ENCODE results near the gene PCCA.

DNA sequence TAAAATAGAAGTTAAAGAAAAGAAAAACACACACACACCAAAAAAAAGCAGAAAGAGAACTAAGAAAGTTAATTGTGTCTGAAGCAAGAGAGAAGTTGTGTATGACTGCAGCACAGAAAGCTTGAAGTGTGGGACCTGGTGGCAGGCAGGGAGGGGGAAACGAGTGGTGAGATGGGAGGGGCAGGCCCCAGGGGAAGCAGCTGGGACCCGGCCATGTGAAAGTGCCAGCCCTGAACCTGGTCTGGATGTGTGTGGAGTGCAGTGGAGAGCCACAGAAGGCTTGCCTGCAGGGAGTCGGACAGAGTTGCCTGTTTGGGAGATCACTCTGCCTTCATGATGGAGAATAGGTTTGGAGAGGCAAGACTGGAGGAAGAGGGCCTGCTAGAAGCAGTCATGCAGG lies 300.7 kb downstream of the PCCA start:
- no peak for TF ChIP-seq RCOR1 (IDR thresholded peaks at IDR 0.05; ENCODE audit: low read length)
- TF ChIP-seq, protein P1, sequence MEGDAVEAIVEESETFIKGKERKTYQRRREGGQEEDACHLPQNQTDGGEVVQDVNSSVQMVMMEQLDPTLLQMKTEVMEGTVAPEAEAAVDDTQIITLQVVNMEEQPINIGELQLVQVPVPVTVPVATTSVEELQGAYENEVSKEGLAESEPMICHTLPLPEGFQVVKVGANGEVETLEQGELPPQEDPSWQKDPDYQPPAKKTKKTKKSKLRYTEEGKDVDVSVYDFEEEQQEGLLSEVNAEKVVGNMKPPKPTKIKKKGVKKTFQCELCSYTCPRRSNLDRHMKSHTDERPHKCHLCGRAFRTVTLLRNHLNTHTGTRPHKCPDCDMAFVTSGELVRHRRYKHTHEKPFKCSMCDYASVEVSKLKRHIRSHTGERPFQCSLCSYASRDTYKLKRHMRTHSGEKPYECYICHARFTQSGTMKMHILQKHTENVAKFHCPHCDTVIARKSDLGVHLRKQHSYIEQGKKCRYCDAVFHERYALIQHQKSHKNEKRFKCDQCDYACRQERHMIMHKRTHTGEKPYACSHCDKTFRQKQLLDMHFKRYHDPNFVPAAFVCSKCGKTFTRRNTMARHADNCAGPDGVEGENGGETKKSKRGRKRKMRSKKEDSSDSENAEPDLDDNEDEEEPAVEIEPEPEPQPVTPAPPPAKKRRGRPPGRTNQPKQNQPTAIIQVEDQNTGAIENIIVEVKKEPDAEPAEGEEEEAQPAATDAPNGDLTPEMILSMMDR (IDR thresholded peaks at IDR 0.05), result no peak
- TF ChIP-seq MEF2A (IDR thresholded peaks at IDR 0.05; ENCODE audit: borderline replicate concordance, low read depth), result no peak
- no peak for TF ChIP-seq TAF1 (IDR thresholded peaks at IDR 0.05; ENCODE audit: borderline replicate concordance, low read depth, low read length)
- no peak for TF ChIP-seq CHD2 (IDR thresholded peaks at IDR 0.05; ENCODE audit: low read length, partially characterized antibody)
- no peak for TF ChIP-seq EZH2phosphoT487 (IDR thresholded peaks at IDR 0.05; ENCODE audit: borderline replicate concordance, low read depth)
